Measurements from ENCODE around the gene ABTB1.

The ABTB1 gene

GRCh38 chr3:127709320-127710060 is 36.7 kb downstream of the ABTB1 start:
- no peaks in the 10 kb centered on the region for H3K9me3 ChIP-seq (ENCODE audit: control insufficient read depth, insufficient read depth, low read depth, low read length)
- no peaks in the 10 kb centered on the region for H3K4me1 ChIP-seq (ENCODE audit: control insufficient read depth, insufficient read depth, low read length)
- no peaks in the 10 kb centered on the region for H3K36me3 ChIP-seq (ENCODE audit: control insufficient read depth in 2 of 2, insufficient read depth in 1 of 2, low read length in 2 of 2)
- ChIA-PET POLR2A (no interaction called here), CTCF (interaction anchor here (1.1 kb wide), 1 partner anchor 12 kb away, joined by 5 read pairs; no protein-coding TSS in a partner anchor)
- no peak overlapping the region for H3K27ac ChIP-seq (ENCODE audit: extremely low read depth, low read depth, low read length)
- TF ChIP-seq ZNF280D (tag by site-specific recombination; IDR thresholded peaks at IDR 0.05) (no peak), ZBTB11 (tag by site-specific recombination; conservative IDR thresholded peaks at IDR 0.05; ENCODE audit: low read depth) (no peak), ZNF664 (tag by site-specific recombination; IDR thresholded peaks at IDR 0.05) (no peak), MYNN (tag by site-specific recombination; IDR thresholded peaks at IDR 0.05; ENCODE audit: borderline replicate concordance) (no peak), BCL11B (tag by site-specific recombination; IDR thresholded peaks at IDR 0.05; ENCODE audit: low read depth) (no peak), ZBTB21 (tag by site-specific recombination; IDR thresholded peaks at IDR 0.05) (no peak)
- no peak overlapping the region for H3K4me3 ChIP-seq (ENCODE audit: low read depth, low read length)

GRCh38 chr3:127710155-127710941 is 37.6 kb downstream of the ABTB1 start:
- POLR2A ChIA-PET: no interaction called here
- CTCF ChIA-PET: interaction anchor here (1.1 kb wide), 1 partner anchor 13 kb away, joined by 5 read pairs; no protein-coding TSS in a partner anchor
- no peak overlapping the region for H3K27ac ChIP-seq (ENCODE audit: extremely low read depth, low read depth, low read length)
- H3K36me3 ChIP-seq (ENCODE audit: control insufficient read depth in 2 of 2, insufficient read depth in 1 of 2, low read length in 2 of 2): no peaks in the 10 kb centered on the region
- no peaks in the 10 kb centered on the region for H3K4me1 ChIP-seq (ENCODE audit: control insufficient read depth, insufficient read depth, low read length)
- H3K9me3 ChIP-seq (ENCODE audit: control insufficient read depth, insufficient read depth, low read depth, low read length): no peaks in the 10 kb centered on the region
- no peak overlapping the region for H3K4me3 ChIP-seq (ENCODE audit: low read depth, low read length)
- TF ChIP-seq ZNF621 (tag by site-specific recombination; IDR thresholded peaks at IDR 0.05): no peak
- TF ChIP-seq REST (tag by site-specific recombination; IDR thresholded peaks at IDR 0.05): no peak
- no peak for TF ChIP-seq ZSCAN18 (tag by site-specific recombination; IDR thresholded peaks at IDR 0.05)
- TF ChIP-seq ZBTB7A (tag by site-specific recombination; IDR thresholded peaks at IDR 0.05; ENCODE audit: low read depth): no peak

Measured in HEK293 (cell line).